ENCODE results near the gene LLGL2.
"Not testable (repeated sequence)": the region's sequence is repeated elsewhere in the genome, so short reads cannot be mapped to it uniquely, and the experiment has no call there.

Gene LLGL2

GRCh38 chr17:75572713-75573539 is 47.4 kb downstream of the LLGL2 start:
- DNase-seq: no peak

- DNase-seq: no peak
These were observed 48.1 kb downstream of the LLGL2 start for GRCh38 chr17:75573540-75573957.

- no peak for DNase-seq
These were observed 48.5 kb downstream of the LLGL2 start for GRCh38 chr17:75573994-75574393.

- DNase-seq: no peak
These were observed 49.0 kb downstream of the LLGL2 start for GRCh38 chr17:75574404-75575036.

GRCh38 chr17:75575197-75575596 is 49.7 kb downstream of the LLGL2 start:
- DNase-seq: no peak

GRCh38 chr17:75575728-75576127 is 50.2 kb downstream of the LLGL2 start:
- no peak for DNase-seq

- no peak for DNase-seq
These were observed 51.2 kb downstream of the LLGL2 start for GRCh38 chr17:75576661-75577060.

GRCh38 chr17:75581121-75581725 is 55.7 kb downstream of the LLGL2 start:
- DNase-seq: peak; percentile 67

GRCh38 chr17:75583197-75583596 is 57.7 kb downstream of the LLGL2 start:
- DNase-seq: not testable (repeated sequence)

GRCh38 chr17:75584849-75585175 is 59.3 kb downstream of the LLGL2 start:
- DNase-seq: no peak

GRCh38 chr17:75587675-75588595 is 62.4 kb downstream of the LLGL2 start, which contains the start of gene MYO15B:
MYO15B (plus strand) TSS chr17:75587800; CDS start chr17:75588058, 258 bp downstream.
- DNase-seq: peak; percentile 62

GRCh38 chr17:75588596-75589011 is 63.1 kb downstream of the LLGL2 start:
- no peak for DNase-seq

- peak; percentile 96 for DNase-seq
These were observed 63.8 kb downstream of the LLGL2 start for GRCh38 chr17:75589012-75589918.

GRCh38 chr17:75589919-75590303 is 64.4 kb downstream of the LLGL2 start:
- DNase-seq: no peak

GRCh38 chr17:75590314-75590761 is 64.8 kb downstream of the LLGL2 start:
- DNase-seq: no peak

GRCh38 chr17:75590849-75591721 is 65.6 kb downstream of the LLGL2 start:
- no peak for DNase-seq

- DNase-seq: no peak
These were observed 66.3 kb downstream of the LLGL2 start for GRCh38 chr17:75591722-75592302.

- no peak for DNase-seq
These were observed 67.0 kb downstream of the LLGL2 start for GRCh38 chr17:75592348-75593020.

GRCh38 chr17:75593430-75593829 is 67.9 kb downstream of the LLGL2 start:
- DNase-seq: not testable (repeated sequence)
